T-helper 2 cell (primary cell): ENCODE results near the gene PARP4.
"Not testable (repeated sequence)": the region's sequence is repeated elsewhere in the genome, so short reads cannot be mapped to it uniquely, and the experiment has no call there.

Source experiments
- DNase-seq, 5 experiments: peaks; one replicate each; pipeline versions ENCODE4 v3.0.0 to v3.0.0-alpha.2; 2012 to 2022
- total RNA-seq, 2 donors: gene quantifications; one replicate each; lab custom pipeline; 2026; lab: John Stamatoyannopoulos, UW

PARP4 gene
- total RNA-seq = 68.6 to 127 reads per million in 2 donors

DNA sequence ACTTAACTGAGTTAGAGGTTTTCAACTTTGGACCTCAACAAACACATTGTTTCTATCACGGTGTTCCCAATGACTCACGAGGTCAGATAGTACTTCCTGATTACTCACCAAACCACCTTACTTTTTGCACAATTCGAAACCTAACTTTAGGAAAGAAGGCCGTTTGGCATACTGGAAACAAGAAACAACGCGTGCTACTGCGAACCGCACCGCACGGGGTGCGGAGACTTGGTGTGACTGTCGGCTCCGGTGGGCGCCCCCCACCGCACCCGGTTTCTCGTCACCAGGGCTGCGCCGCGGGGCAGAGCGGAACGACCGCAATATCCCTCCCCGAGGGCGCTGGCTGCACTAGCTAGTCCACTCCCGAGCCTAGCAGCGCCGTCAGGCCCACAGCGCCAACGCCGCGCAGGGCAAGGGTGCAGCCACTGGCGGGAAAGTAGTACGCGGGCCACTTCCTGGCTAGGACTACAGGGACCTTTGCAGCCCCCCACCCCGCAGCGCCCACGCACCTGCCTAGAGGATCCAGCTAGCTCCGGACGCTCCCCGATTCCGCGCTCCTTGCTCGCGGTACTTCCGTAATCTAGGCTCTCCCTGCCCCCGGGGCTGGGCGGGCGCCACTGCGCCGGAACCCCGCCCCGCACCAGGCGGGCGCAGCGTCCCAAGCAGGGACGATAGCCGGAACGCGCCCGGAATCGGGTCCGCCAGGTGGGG is at the start of gene PARP4:
Gene PARP4, minus strand, starts transcription at position 582 of the 711 bp plus-strand sequence. CDS start 9,002 bp downstream, outside the sequence.
- DNase-seq = peak; percentile 41 to 87 (median 58)

DNA sequence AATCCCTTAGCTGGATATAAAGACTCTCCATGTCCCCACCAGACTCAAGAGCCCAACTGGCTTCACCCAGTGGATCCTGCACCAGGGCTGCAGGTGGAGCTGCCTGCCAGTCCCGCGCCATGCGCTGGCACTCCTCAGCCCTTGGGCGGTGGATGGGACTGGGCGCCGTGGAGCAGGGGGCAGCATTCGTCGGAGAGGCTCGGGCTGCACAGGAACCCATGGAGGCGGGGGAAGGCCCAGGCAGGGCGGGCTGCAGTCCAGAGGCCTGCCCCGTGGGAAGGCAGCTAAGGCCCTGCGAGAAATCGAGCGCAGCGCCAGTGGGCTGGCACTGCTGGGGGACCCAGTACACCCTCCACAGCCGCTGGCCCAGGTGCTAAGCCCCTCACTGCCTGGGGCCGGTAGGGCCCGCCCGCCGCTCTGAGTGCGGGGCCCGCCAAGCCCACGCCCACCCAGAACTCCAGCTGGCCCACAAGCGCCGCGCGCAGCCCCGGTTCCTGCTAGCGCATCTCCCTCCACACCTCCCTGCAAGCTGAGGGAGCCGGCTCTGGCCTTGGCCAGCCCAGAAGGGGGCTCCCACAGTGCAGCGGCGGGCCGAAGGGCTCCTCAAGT is 48.1 kb upstream of the PARP4 start:
- DNase-seq = not testable (repeated sequence)

DNA sequence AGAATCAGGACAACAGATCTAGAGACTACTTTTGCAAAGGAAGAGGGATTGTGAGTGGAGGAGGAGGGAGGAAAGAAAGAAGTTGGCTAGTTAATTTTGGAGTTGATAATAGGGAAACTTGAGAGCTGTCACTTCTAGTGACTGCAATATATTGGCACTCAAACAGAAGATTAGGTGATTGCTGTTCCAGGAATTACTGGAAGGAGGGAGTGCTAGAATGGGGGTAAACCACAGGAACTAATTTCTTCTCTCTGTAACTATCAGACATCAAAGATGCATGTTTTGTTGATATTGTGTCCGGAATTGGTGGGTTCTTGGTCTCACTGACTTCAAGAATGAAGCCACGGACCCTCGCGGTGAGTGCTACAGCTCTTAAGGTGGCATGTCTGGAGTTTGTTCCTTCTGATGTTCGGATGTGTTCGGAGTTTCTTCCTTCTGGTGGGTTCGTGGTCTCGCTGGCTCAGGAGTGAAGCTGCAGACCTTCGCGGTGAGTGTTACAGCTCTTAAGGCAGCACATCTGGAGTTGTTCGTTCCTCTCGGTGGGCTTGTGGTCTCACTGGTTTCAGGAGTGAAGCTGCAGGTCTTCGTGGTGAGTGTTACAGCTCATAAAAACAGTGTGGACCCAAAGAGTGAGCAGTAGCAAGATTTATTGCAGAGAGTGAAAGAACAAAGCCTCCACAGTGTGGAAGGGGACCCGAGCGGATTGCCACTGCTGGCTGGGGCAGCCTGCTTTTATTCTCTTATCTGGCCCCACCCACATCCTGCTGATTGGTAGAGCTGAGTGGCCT is 47.0 kb upstream of the PARP4 start:
- DNase-seq = peak in 1 of 5 experiments; percentile 37

DNA sequence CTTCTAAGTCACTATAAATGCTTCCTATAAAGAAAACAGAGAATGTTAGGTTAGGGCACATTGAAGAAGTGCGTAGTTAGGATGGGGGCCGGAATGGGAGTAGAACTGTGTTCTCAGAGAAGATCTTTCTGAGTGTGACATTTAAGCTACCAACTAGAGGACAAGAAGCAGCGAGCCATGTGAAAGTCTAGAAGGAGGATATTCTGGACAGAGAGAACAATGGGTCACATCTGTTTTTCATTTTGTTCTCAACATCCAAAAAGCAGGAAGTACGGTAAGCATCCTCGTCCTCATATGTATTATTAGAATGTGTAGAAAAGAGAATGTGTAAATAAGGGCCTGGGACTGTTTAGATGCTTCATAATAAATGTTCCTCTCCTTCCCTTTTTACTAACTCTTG is 44.5 kb upstream of the PARP4 start:
- no peak for DNase-seq

DNA sequence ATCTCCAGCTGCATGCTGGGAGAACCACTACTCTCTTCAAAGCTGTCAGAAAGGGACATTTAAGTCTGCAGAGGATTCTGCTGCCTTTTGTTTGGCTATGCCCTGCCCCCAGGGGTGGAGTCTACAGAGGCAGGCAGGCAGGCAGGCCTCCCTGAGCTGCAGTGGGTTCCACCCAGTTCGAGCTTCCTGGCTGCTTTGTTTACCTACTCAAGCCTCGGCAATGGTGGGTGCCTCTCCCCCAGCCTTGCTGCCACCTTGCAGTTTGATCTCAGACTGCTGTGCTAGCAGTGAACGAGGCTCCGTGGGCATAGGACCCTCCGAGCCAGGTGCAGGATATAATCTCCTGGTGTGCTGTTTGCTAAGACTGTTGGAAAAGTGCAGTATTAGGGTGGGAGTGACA is 41.3 kb upstream of the PARP4 start:
- DNase-seq = not testable (repeated sequence)

DNA sequence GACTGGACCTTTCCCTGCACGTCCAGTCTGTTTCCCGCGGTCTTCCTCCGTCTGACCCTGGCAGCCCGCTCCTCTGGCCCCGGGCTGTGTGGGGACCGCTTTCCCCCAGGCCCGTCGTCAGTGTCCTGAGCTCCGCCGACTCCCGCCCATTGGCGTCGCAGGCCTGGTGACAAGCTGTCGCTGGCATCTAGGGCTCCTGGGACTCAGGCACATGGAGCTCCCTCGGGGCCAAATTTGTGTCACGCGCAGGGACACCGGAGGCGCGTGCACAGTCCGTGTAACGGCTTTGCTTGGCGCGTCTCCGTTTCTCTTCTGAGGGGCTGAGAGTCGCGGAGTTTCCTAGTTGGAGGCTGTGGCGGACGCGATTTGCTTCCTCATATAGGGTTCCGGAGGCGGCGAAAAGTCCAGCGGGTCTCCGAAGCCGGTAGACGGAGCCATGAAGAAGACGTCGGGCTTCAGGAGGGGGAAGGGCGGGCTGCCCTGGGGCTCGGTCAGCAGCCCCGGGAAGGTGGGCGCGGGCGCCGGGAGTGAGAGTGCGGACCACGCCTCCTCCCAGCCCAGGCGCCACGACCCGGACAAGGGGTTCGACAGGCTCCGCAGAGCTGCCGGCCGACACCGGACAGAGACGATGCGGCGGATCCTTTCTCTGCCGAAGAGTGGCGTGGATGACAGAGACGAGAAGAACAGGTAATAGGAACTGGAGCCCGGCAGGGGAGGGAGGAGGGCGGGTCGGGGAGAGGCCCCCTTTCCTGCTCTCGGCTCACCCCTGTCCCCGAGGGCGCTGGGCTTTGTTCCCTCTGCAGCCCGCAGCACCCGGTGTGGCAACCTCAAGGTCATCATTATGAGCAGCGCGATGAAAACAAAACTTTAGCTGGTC is 29.1 kb upstream of the PARP4 start:
- DNase-seq = peak in 1 of 5 experiments; percentile 19

DNA sequence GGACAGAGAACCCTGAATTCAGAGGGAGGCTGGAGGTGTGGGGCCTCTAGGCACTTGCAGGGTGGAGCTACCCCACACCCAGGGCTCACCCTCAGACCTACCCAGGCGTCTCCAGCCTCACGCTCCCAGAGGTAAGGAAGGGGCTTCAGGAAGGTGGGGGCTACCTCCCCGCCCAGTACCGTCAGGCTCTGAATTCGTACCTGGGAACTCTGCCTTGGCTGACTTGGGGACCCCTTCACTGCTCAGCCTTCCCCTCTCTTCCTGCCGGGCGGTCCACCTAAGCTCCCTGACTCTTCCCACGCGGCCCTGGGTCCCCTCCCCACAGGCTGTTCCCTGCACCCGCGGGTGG is 28.5 kb upstream of the PARP4 start:
- DNase-seq = no peak

DNA sequence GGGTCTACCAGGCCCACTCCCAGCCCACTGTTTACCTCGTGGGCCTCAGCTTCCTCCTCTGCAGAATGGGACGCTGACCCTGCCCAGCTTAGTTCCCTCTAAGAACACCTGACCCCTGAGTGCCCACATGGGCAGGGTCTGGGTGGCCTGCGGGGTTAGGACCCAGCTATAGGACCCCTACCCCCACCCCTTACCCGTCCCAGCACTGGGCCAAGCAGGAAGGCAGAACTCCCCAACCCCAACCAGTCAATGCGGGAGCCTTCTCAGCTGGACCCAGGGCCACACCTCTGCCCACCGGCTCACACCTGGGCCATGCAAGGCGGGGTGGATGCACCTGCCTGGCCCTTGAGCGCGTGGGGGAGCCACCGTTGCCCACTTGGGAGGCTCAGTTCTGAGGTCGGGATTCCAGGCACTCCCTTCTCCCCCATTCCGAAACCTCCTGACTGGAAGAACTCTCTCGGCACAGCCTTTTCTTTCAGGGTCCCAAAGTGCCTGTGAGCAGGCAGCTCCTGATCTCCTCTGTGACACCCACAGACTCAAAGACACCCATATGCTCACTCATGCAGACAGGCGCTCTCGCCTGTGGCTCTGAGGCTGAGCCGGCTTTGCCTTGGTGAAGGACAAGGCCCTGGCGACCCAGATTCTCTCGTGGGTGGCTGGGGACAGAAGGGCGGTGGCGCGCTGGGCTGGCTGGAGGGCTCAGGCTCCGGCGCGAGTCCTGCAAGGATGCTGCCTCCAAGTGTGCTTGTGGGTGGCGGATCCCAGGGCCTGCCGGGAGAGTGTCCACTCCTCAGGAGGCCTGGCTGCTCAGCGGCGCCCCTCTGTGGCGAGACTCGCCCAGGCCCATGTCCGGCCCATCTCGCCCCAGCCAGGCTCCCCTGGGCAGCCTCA is 27.9 kb upstream of the PARP4 start:
- no peak for DNase-seq

DNA sequence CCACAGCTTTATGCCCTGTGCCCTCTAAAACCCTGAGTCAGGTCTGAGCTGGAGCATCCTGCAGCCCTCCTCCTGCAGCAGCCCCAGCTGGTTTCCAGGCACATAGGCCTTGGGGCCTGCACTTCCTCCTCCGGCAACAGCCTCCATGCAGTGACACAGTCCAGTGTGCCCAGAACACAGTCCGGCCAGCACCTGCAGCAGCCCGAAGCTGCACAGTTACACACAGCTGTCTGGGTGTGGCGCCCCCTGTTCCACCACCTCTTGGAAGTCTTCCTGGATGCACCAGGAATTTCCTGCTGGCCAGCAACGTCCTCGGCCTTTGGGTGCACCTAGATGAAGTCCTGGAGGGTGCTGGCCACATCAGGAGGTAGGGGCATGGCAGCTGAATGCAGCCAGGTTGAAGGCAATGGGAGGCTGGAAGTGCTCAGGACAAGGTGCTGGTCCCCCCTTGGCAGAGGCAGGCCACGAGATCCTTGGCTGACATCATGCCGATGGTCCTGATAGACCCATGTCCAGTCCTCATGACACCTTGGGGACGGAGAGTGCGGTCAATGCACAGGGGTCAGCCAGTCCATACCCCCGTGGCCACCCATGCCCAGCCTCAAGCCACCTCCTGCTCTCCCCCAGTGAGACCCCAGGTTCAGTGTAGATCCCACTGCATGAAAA is 27.1 kb upstream of the PARP4 start:
- no peak for DNase-seq

DNA sequence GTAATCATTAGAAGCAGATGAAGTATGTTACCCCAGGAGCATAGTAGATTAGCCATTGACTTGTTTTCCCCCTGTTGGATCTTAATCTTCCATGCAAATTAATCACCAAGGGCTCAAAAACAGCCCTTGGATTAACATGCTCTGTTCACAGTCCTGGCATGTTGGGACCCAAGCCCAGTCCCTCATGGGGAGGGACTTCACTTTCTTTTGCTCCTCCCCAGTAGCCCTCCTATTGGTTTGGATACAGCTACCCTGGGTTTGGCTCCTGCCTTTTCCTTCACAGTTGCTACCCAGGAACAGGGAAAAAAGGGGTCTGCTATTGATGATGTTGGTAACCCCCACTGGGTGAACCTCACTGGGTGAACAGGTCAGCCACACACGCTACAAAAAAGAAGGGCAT is 16.9 kb upstream of the PARP4 start:
- DNase-seq = no peak

DNA sequence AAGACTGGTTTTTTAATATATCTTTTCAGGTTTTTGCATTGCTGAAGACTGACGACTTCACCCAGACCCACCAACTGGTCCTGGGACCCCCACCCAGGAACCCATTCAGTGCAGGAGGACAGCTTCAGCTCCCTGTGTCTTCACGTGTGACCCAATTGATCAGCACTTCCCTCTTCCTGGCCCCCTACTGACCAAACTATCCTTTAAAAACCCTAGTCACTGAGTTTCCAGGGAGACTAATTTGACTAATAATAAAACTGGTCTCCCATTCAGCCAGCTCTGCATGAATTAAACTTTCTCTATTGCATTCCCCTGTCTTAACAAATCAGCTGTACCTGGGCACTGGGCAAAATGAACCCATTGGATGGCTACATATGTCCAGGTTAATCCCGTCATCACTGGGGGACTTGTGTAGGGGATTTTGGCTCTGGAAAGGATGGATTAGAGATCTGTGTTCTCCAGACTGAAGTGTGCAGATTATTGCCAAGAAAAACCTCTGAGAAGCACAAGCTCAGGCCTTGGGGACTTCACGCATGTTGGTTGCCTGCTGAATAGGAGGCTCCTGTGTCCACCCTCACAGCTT is 16.3 kb upstream of the PARP4 start:
- no peak for DNase-seq

DNA sequence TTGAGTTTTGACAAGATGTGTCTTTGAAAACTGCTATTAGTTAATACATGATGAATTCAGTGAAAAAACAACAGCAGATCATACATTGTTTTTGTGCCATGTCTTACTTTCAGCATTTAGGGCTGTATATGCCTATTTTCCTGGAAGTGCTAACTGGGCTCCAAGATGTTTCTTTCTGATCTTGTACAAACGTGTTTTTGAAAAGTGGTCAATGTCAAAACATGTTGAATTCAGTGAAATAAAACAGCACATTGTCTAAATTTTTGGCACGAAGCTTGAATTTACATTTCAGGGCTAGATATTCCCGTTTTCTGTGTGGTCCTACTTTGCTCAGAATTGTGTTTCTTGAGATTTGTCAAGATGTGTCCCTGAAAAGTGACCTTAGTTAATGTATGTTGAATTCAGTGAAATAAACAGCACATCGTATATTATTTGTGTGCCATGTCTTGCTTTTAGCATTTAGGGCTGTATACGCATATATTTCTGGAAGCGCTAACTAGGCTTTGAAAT is 14.7 kb upstream of the PARP4 start:
- no peak for DNase-seq

DNA sequence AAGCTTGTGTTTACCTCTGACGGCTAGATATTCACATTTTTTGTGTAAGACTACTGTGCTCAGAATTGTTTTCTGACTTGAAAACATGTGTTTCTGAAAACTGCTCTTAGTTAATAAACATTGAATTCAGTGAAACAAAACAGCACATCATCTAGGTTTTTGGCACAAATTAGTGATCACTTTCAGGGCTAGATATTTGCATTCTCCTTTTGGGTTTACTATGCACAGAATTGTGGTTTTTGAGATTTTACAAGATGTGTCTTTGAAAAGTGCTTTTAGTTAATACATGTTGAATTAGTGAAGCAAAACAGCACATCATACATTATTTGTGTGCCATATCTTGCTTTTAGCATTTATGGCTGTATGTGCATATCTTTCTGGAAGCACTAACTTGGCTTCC is 8.2 kb upstream of the PARP4 start:
- DNase-seq = no peak

DNA sequence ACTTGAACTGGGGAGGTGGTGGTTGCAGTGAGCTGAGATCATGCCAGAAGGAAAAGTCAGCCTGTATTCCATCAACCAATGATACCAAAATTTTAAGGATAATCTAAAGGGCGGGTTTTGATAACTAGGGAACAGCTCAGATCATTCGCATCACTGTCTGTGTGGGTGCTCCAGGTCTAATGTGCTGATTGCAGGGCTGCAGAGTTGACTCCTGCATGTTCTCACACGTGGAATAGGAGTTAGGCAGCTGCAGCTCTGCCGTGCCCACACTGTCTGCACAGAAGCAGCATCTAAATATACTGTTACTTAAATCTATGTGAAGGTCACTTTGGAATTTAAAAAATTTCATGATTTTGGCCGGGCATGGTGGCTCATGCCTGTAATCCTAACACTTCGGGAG is 4.3 kb upstream of the PARP4 start:
- no peak for DNase-seq

DNA sequence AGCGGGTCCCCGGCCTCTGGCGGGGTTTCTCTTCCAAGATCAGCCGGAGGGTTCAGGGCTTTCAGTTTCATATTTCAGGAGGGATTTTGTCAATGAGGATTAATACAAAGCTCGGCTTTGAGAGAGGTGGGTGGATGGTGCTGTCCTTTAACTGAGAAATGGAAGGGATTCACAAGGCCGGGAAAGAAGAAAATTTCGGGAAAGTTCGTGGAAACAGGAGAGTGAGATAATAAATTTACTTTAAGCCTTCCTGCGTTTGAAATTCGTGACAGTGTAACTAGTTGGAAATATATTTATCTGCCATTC is 283 bp upstream of the PARP4 start:
- DNase-seq = no peak

DNA sequence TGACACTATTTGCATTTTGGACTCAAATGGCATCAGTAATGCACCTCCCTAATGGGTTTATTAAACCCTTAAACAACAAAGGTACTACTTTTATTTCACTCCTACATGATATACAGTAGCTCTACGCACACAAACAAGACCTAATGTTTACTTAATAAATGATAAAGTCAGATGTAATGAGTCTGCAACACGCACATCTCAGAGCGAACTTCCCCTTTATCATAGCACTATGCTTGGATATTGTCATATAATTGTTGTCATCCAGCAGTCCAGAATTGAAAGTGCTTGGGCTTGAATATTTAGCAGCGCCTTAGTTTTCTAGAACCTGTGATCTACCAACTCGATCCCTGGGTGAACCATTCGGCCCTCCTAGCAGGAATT is 772 bp downstream of the PARP4 start:
- DNase-seq = no peak

DNA sequence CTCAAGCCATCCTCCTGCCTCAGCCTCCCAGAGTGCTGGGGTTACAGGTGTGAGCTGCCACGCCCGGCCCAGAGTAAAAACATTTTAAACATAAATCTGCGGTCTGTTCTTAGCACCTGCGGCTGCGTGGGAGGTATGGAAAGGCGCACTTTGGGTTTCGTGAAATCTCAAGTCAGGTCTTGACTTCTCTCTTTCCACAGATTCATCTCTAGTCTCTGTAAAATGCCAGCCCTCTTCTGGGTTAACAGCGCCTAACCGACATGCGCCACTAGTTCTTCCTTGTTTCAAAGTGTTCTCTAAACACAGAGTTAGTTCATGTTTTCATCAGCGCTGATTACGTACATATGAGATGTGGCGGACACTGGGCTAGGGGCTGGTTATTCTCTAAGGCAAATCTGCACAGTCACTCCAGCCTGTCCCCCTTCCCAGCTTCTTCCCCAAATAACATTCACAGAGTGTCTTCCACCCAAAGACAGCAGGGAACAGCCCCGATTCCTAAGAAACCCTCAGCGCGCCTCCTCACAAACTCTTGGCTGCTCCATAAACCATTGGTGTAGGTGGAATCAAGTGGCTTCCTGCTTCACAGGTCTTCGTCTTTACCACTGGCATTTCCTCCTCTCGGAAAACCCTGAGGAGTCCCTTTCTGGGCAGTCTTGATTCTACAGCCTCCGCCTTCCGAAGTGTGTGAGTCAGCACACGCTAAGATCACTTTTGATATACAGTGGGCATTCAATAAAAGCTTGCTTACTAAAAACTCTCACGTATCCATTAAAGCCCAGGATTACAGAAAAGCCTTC is 1.4 kb downstream of the PARP4 start:
- DNase-seq = peak in 4 of 5 experiments; percentile 13 to 68 (median 44)

DNA sequence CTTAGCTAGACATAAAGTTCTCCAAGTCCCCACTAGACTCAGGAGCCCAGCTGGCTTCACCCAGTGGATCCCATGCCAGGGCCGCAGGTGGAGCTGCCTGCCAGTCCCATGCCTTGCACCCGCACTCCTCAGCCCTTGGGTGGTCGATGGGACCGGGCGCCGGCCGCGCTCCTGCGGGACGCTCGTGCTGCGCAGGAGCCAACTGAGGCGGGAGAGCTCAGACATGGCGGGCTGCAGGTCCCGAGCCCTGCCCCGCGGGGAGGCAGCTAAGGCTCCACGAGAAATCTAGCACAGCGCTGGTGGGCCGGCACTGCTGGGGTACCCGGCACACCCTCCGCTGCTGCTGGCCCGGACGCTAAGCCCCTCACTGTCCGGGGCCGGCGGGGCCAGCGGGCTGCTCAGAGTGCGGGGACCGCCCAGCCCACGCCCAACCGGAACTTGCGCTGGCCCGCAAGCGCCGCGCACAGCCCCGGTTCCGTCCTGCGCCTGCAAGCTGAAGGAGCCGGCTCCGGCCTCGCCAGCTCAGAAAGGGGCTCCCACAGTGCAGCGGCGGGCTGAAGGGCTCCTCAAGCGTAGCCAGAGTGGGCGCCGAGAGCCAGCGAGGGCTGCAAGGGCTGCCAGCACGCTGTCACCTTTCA is 5.8 kb downstream of the PARP4 start:
- no peak for DNase-seq

DNA sequence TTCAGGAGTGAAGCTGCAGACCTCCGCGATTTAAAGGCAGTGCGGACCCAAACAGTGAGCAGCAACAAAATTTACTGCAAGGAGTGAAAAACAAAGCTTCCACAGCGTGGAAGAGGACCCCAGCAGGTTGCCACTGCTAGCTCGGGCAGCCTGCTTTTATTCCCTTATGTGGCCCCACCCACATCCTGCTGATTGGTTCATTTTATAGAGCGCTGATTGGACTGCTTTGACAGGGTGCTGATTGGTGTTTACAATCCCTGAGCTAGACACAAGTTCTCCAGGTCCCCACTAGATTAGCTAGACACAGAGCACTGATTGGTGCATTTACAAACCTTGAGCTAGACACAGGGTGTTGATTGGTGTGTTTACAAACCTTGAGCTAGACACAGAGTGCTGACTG is 6.3 kb downstream of the PARP4 start:
- peak in 1 of 5 experiments; percentile 12 for DNase-seq
